Uterus (tissue), 2 donors: ENCODE measurements around the gene TMEM273.

Experiments
- POLR2A ChIP-seq, 2 donors: fragments of 450-650 bp; IDR thresholded peaks; one replicate each; pipeline ENCODE4 v1.6.1; 2016; ENCODE audit warnings: antibody characterized with exemption in 2 of 2, mild to moderate bottlenecking in 1 of 2, moderate library complexity in 1 of 2
- TF ChIP-seq, protein P1 (sequence below), 4 experiments: fragments of 200-600 bp in 2 of 4; fragments of 450-650 bp in 2 of 4; sonication (generic) in 2 of 4; IDR thresholded peaks; one replicate each; pipeline ENCODE4 v1.5.1; 2016 to 2019; ENCODE audit warnings: antibody characterized with exemption in 4 of 4, mild to moderate bottlenecking in 2 of 4, moderate library complexity in 1 of 4

DNA sequence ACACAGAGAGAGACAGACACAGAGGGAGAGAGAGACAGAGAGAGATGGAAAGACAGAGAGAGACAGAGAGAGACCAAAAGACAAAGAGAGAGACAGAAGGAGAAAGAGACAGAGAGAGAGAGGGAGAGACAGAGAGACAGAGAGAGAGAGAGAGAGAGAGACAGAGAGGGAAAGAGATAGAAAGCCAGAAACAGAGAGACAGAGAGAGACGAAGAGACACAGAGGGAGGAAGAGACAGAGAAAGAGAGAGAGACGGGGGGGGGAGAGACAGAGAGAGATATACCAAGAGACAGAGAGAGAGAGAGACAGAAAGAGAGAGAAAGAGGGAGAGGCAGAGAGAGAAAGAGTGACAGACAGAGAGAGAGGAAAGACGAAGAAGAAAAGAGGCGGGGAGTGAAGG, 83.1 kb downstream of the TMEM273 start:
- TF ChIP-seq POLR2A (IDR thresholded peaks at IDR 0.05), result no peak
- TF ChIP-seq, protein P1, sequence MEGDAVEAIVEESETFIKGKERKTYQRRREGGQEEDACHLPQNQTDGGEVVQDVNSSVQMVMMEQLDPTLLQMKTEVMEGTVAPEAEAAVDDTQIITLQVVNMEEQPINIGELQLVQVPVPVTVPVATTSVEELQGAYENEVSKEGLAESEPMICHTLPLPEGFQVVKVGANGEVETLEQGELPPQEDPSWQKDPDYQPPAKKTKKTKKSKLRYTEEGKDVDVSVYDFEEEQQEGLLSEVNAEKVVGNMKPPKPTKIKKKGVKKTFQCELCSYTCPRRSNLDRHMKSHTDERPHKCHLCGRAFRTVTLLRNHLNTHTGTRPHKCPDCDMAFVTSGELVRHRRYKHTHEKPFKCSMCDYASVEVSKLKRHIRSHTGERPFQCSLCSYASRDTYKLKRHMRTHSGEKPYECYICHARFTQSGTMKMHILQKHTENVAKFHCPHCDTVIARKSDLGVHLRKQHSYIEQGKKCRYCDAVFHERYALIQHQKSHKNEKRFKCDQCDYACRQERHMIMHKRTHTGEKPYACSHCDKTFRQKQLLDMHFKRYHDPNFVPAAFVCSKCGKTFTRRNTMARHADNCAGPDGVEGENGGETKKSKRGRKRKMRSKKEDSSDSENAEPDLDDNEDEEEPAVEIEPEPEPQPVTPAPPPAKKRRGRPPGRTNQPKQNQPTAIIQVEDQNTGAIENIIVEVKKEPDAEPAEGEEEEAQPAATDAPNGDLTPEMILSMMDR (IDR thresholded peaks at IDR 0.05), result no peak
